Adrenal gland (tissue), 5 donors: ENCODE data around the gene KPNA3.

Experiments used
- CTCF ChIP-seq, 6 experiments: fragments of 450-650 bp in 4 of 6; fragments of 200-600 bp in 2 of 6; sonication (generic) in 1 of 6; IDR thresholded peaks; 1 replicate in 5 of 6; 2 replicates in 1 of 6; pipeline versions ENCODE4 v1.5.1 to v1.8.0; 2016 to 2021; ENCODE audit warnings: antibody characterized with exemption in 6 of 6, mild to moderate bottlenecking in 2 of 6, moderate library complexity in 1 of 6
- POLR2A ChIP-seq, 2 donors: fragments of 450-650 bp; IDR thresholded peaks; one replicate each; pipeline ENCODE4 v1.6.1; 2017; ENCODE audit warnings: antibody characterized with exemption in 2 of 2, mild to moderate bottlenecking in 2 of 2, moderate library complexity in 1 of 2
- donor health status: DM: no; HTN: no; CAD: no.

DNA sequence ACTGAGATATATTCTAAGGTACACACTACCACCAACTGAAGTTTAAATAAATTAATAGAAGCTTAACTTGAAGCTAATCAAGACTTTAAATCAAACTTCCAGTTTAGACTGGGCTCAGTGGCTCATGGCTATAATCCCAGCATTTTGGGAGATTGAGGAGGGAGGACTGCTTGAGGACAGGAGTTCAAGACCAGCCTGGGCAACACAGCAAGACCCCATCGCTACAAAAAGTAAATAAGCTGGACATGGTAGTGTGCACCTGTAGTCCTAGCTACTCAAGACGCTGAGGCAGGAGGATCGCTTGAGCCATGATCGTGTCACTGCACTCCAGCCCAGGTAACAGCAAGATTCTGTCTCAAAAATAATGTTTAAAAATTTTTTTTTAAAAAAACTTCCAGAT, 8.6 kb downstream of the KPNA3 start:
- TF ChIP-seq POLR2A (IDR thresholded peaks at IDR 0.05): no peak
- TF ChIP-seq CTCF (IDR thresholded peaks at IDR 0.05): no peak
